ENCODE measurements around the gene KCNAB3. TPM values are rescaled to one million over a fixed set of nuclear protein-coding genes. Genes with fewer than 3 reads are reported as not detected.
A peak's percentile ranks its signal among the peaks of the same experiment; 100 is the strongest.

KCNAB3 gene
- total RNA-seq, 4 donors from 2014 or later, result 1.6 to 2.9 (median 2.6) TPM

DNA sequence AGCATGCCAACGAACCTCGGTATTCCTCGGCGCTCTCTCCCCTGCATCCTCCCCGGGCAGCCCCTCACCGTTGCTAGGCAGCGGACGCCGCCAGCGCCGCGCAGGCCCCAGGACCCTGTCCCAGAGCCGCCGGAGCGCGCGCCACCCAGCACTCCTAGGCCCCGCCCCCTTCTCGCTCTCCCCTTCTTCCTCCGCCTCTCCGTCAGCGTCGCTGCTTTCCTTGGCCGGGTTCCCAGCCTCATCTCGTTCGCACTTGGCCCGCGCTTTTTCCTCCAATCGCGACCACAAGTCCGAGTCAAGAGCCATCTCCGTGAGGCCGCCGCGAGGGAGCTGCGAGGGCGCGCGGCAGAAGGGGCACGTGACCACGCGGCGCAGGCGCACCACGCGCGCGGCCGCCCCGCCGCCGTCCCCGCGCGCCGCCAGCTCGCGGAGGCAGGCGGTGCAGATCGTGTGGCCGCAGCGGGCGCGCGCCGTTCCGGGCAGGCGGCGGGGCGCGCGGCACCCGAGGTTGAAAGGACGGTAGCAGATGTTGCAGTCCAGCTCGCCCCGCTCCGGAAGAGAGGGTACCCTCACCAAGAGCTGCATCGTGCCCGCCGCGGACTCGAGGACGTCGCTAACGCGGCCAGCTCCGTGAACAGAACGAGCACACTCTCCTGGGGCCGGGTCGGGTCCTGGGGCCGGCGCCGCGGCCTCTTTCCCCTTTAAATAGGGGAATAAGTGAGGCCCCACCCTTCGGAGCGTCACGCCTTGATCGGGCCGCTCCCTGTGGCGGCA lies 13.9 kb downstream of the KCNAB3 start, which contains the start of gene RNF227:
Gene RNF227, minus strand, starts transcription at position 679 of the 774 bp plus-strand sequence. Its CDS starts 94 bp downstream, at position 585.
- ATAC-seq (ENCODE audit: low FRiP score) (peak; percentile 72), DNase-seq (ENCODE audit: low spot score) (peak; percentile 83)
- TF ChIP-seq, protein P1, sequence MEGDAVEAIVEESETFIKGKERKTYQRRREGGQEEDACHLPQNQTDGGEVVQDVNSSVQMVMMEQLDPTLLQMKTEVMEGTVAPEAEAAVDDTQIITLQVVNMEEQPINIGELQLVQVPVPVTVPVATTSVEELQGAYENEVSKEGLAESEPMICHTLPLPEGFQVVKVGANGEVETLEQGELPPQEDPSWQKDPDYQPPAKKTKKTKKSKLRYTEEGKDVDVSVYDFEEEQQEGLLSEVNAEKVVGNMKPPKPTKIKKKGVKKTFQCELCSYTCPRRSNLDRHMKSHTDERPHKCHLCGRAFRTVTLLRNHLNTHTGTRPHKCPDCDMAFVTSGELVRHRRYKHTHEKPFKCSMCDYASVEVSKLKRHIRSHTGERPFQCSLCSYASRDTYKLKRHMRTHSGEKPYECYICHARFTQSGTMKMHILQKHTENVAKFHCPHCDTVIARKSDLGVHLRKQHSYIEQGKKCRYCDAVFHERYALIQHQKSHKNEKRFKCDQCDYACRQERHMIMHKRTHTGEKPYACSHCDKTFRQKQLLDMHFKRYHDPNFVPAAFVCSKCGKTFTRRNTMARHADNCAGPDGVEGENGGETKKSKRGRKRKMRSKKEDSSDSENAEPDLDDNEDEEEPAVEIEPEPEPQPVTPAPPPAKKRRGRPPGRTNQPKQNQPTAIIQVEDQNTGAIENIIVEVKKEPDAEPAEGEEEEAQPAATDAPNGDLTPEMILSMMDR (IDR thresholded peaks at IDR 0.05), result no peak

DNA sequence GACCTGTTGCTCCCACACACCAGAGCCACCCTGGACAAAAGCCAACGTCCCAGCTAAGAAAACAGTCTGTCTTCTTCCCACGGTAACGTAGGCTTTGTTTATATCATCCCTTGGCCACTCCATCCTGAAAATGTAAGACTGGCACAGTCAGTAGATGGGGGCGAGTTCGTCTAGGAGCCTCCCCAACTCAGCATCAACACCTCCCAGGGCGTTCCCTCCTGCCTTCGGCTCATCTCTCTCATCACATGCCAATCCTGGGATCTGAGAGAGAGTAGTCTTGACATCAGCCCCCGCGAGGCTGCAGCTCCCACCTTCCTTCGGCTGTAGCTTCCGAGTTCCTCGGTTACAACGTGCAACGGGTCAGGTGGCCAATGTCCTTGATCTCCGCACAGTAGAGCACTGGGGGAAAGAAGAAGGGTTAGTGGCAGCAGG lies 14.5 kb downstream of the KCNAB3 start:
- no peak for DNase-seq (ENCODE audit: low spot score)
- TF ChIP-seq, protein P1 (IDR thresholded peaks at IDR 0.05), result no peak
- peak; percentile 38 for ATAC-seq (ENCODE audit: low FRiP score)

DNA sequence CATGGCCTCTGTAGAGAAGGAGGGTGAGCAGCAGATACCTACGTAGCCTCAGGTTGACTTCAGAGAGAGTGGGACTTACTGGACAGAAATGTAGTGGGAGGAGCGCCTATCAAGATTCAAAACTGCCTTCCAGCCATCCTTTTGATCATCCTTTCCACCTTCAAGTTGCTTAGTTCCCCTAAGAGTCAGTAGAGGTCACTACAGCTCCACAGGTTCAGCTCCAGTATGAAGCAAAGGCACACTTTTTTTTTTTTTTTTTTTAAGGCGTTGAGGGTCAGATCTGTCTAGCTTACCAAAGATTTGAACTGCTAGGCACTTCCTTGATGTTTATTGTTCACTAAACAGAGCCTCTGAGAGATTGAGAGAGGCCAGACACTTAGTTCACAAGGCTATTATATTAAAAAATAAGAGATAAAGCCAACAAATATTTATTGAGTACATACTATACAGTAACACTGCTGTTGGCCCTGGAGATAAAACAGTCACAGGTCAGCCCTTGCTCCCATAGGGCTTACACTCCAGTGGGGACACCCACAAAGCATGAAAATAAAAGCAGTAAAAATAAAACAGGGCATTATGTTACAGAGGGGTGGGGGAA lies 16.6 kb downstream of the KCNAB3 start:
- TF ChIP-seq, protein P1 (IDR thresholded peaks at IDR 0.05), result no peak
- ATAC-seq (ENCODE audit: low FRiP score) (no peak), DNase-seq (ENCODE audit: low spot score) (no peak)

DNA sequence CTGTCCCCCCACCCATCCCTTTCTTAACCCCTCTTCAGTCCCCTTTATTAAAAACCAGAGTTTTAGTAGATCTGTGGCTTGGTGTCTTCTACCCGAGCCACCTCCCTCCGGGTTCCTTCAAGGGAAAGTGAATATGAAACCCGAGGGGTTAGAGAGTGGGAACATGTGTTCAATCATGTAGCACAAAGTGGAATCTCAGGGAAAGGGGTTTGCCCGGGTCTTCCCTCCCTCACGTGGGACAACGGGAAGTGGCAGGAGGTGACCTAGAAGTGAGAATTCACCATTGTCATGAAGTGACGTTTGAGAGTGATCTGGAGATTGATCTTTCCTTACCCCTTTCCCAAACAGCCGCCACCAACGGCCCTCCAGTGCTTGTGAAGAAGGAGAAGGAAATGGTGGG lies 18.5 kb downstream of the KCNAB3 start:
- TF ChIP-seq, protein P1 (IDR thresholded peaks at IDR 0.05), result no peak
- ATAC-seq (ENCODE audit: low FRiP score) (no peak), DNase-seq (ENCODE audit: low spot score) (no peak)

DNA sequence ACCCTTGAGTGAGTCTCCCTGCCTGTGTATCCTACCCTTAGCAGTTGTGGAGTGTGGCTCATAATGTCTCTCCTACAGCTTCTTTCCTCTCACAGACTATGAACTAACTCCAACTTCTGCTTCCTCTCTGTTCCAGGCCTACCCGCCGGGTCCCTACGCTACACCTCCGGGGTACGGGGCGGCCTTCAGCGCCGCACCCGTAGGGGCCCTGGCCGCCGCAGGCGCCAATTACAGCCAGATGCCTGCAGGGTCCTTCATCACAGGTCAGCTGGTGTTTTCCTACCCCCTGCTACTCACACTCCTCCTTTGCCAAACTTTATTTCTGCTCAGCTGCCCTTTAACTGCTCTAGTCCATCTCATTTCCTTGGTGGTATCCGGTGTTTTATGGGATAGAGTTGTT lies 18.9 kb downstream of the KCNAB3 start:
- TF ChIP-seq, protein P1 (IDR thresholded peaks at IDR 0.05), result no peak
- no peak for DNase-seq (ENCODE audit: low spot score)
- ATAC-seq (ENCODE audit: low FRiP score), result no peak

DNA sequence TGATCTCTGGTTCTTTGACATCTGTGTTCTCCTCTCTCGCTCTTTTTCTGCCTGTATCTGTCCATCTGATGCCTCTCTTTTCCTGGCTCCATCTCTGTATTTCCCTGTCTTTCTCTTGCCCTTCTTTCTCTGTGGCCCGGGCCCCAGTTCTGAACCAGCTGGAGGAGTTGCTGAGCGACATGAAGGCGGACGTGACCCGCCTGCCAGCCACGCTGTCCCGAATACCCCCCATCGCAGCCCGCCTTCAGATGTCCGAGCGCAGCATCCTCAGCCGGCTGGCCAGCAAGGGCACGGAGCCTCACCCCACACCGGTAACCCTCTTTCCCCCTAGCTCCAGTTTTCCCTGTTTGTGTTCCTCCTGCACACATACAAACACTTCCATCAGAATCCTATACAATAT lies 19.4 kb downstream of the KCNAB3 start:
- ATAC-seq (ENCODE audit: low FRiP score) (no peak), DNase-seq (ENCODE audit: low spot score) (no peak)
- TF ChIP-seq, protein P1 (IDR thresholded peaks at IDR 0.05), result no peak

Data from omental fat pad (tissue), 4 donors.